DMS114 treated with DMSO at 0.1 percent for 48 hours (cell line): Measurements from ENCODE around the gene RBM15.

ENCODE experiments used
- DNase-seq: peaks from one replicate; lab custom pipeline; 2025; ENCODE audit not compliant: unreplicated experiment; lab: John Stamatoyannopoulos, UW

Gene RBM15

GRCh38 chr1:110338886-110339406 is at the start of gene RBM15:
Gene RBM15, plus strand, starts transcription at chr1:110339377. Its CDS starts 29 bp downstream, at chr1:110339406.
- DNase-seq = peak; percentile 100

- no peak for DNase-seq
These were observed 47.7 kb upstream of the RBM15 start for GRCh38 chr1:110291241-110292030.

- DNase-seq = no peak
These were observed 47.0 kb upstream of the RBM15 start for GRCh38 chr1:110292031-110292741.

GRCh38 chr1:110293601-110294104 is 45.5 kb upstream of the RBM15 start:
- DNase-seq = no peak

GRCh38 chr1:110294308-110294707 is 44.9 kb upstream of the RBM15 start:
- DNase-seq = no peak

- DNase-seq = no peak
These were observed 40.2 kb upstream of the RBM15 start for GRCh38 chr1:110298991-110299390.

GRCh38 chr1:110300412-110301085 is 38.6 kb upstream of the RBM15 start:
- DNase-seq = no peak

GRCh38 chr1:110302836-110303235 is 36.3 kb upstream of the RBM15 start:
- DNase-seq = no peak

- DNase-seq = no peak
These were observed 33.2 kb upstream of the RBM15 start for GRCh38 chr1:110305900-110306420.

- no peak for DNase-seq
These were observed 31.8 kb upstream of the RBM15 start for GRCh38 chr1:110307239-110307974.

- DNase-seq = no peak
These were observed 30.9 kb upstream of the RBM15 start for GRCh38 chr1:110308247-110308646.

- DNase-seq = no peak
These were observed 30.0 kb upstream of the RBM15 start for GRCh38 chr1:110309139-110309538.

GRCh38 chr1:110309767-110310166 is 29.4 kb upstream of the RBM15 start:
- DNase-seq = no peak

- no peak for DNase-seq
These were observed 28.9 kb upstream of the RBM15 start for GRCh38 chr1:110310300-110310699.

GRCh38 chr1:110312188-110313121 is 26.7 kb upstream of the RBM15 start:
- peak; percentile 41 for DNase-seq

- DNase-seq = no peak
These were observed 22.4 kb upstream of the RBM15 start for GRCh38 chr1:110316735-110317134.

GRCh38 chr1:110318046-110318445 is 21.1 kb upstream of the RBM15 start:
- no peak for DNase-seq

- no peak for DNase-seq
These were observed 19.6 kb upstream of the RBM15 start for GRCh38 chr1:110319332-110320167.

GRCh38 chr1:110320168-110320518 is 19.0 kb upstream of the RBM15 start:
- DNase-seq = no peak
